Endothelial cell of umbilical vein (primary cell): ENCODE results near the gene HPGD. TPM values are rescaled to one million over a fixed set of nuclear protein-coding genes. Genes with fewer than 3 reads are reported as not detected.

ENCODE experiments used
- BruUV-seq: library from RNA; stranded (reverse); fragments of 400-500 nt; replicated peaks from 2 replicates; lab custom pipeline; 2021; lab: Mats Ljungman, UMichigan
- CTCF ChIA-PET: fragments of 300-600, 350-600 bp; sonication (Branson Sonifier 250); formaldehyde crosslinking; loops from one replicate; lab custom pipeline; 2021; ENCODE audit warnings: antibody characterized with exemption, inconsistent platforms; lab: Charles Lee
- POLR2A ChIA-PET: fragments of 300-600, 350-600 bp; sonication (Branson Sonifier 250); formaldehyde crosslinking; loops from one replicate; lab custom pipeline; 2021; ENCODE audit warnings: antibody characterized with exemption, inconsistent platforms; lab: Charles Lee
- DNase-seq: peaks from one replicate; pipeline ENCODE4 v3.0.0-alpha.2; 2011; ENCODE audit warnings: low read depth, low spot score
- FAIRE-seq: peaks from 2 replicates; lab custom pipeline; 2011; peaks lifted over from hg19 to GRCh38; lab: Jason Lieb, UNC
- H2AFZ ChIP-seq: 2 replicates; pipeline ENCODE4 v1.6.0; 2012; ENCODE audit warnings: low read depth, low read length, control low read depth, inconsistent platforms
- H3K27ac ChIP-seq: 2 replicates; pipeline ENCODE4 v1.5.1; 2011; ENCODE audit warnings: low read depth, mild to moderate bottlenecking, control low read depth, low read length, moderate library complexity; ENCODE audit not compliant: insufficient read depth
- H3K27me3 ChIP-seq, 2 experiments: 2 replicates each; pipeline versions ENCODE4 v1.6.0 to v1.6.1; 2011; ENCODE audit warnings: low read length in 2 of 2, mixed read lengths in 1 of 2; ENCODE audit not compliant: control insufficient read depth in 2 of 2, insufficient read depth in 2 of 2
- H3K36me3 ChIP-seq, 2 experiments: 2 replicates in 1 of 2; 3 replicates in 1 of 2; pipeline ENCODE4 v1.5.1; 2011; ENCODE audit warnings: low read length in 2 of 2, mild to moderate bottlenecking in 1 of 2, moderate library complexity in 1 of 2; ENCODE audit not compliant: control insufficient read depth in 2 of 2, insufficient read depth in 2 of 2; ENCODE audit errors: extremely low read depth in 1 of 2
- H3K4me1 ChIP-seq: 3 replicates; pipeline ENCODE4 v1.5.1; 2011; ENCODE audit warnings: mild to moderate bottlenecking, low read length; ENCODE audit not compliant: control insufficient read depth, insufficient read depth; ENCODE audit errors: extremely low read depth
- H3K4me2 ChIP-seq: 2 replicates; pipeline ENCODE4 v1.6.1; 2011; ENCODE audit warnings: low read length, control low read depth, mixed read lengths; ENCODE audit not compliant: insufficient read depth
- H3K4me3 ChIP-seq, 3 experiments: fragments of 200-600 bp in 1 of 3; sonication (generic), shearing (Covaris generic) in 1 of 3; replicated peaks in 1 of 3; 2 replicates each; pipeline ENCODE4 v1.5.1; 2011 to 2016; ENCODE audit warnings: control low read depth in 3 of 3, low read length in 3 of 3, mild to moderate bottlenecking in 2 of 3, inconsistent platforms in 1 of 3, low read depth in 1 of 3, moderate library complexity in 1 of 3; ENCODE audit not compliant: insufficient read depth in 1 of 3
- H3K79me2 ChIP-seq: 2 replicates; pipeline ENCODE4 v1.6.0; 2012; ENCODE audit warnings: low read length, inconsistent platforms; ENCODE audit not compliant: control insufficient read depth, insufficient read depth
- H3K9ac ChIP-seq: replicated peaks from 2 replicates; pipeline ENCODE3; 2011; ENCODE audit warnings: low read length, control low read depth; ENCODE audit not compliant: insufficient read depth; ENCODE audit errors: extremely low read depth
- H3K9me1 ChIP-seq: replicated peaks from 3 replicates; pipeline ENCODE4 v1.6.0; 2011; ENCODE audit warnings: mild to moderate bottlenecking, low read length; ENCODE audit not compliant: control insufficient read depth, insufficient read depth; ENCODE audit errors: extremely low read depth
- H3K9me3 ChIP-seq: replicated peaks from 2 replicates; pipeline ENCODE4 v1.5.1; 2012; ENCODE audit warnings: low read length, inconsistent platforms; ENCODE audit not compliant: control insufficient read depth, insufficient read depth
- H4K20me1 ChIP-seq: replicated peaks from 2 replicates; pipeline ENCODE3; 2011; ENCODE audit warnings: mild to moderate bottlenecking, low read length; ENCODE audit not compliant: control insufficient read depth, insufficient read depth; ENCODE audit errors: extremely low read depth
- EZH2 ChIP-seq: IDR thresholded peaks from 2 replicates; pipeline ENCODE4 v1.6.1; 2012; ENCODE audit warnings: borderline replicate concordance, low read depth, mild to moderate bottlenecking, moderate library complexity, low read length, inconsistent platforms; ENCODE audit not compliant: severe bottlenecking
- FOS ChIP-seq: IDR thresholded peaks from 2 replicates; pipeline ENCODE4 v1.6.1; 2011; ENCODE audit warnings: mild to moderate bottlenecking, low read length, moderate library complexity, borderline replicate concordance; ENCODE audit not compliant: insufficient read depth
- GATA2 ChIP-seq: IDR thresholded peaks from 2 replicates; pipeline ENCODE4 v1.7.0; 2011; ENCODE audit warnings: low read depth, mild to moderate bottlenecking, moderate library complexity, mixed read lengths, low read length; ENCODE audit not compliant: insufficient read length, insufficient read depth
- JUN ChIP-seq: IDR thresholded peaks from 2 replicates; pipeline ENCODE4 v1.6.1; 2011; ENCODE audit warnings: borderline replicate concordance, low read depth; ENCODE audit not compliant: insufficient read length, insufficient read depth
- MYC ChIP-seq: IDR thresholded peaks from one replicate; pipeline ENCODE4 v1.6.1; 2011; ENCODE audit warnings: mild to moderate bottlenecking, low read depth, low read length
- POLR2A ChIP-seq: IDR thresholded peaks from 2 replicates; pipeline ENCODE4 v1.6.1; 2012; ENCODE audit warnings: low read depth, mild to moderate bottlenecking, control low read depth, low read length
- POLR2AphosphoS5 ChIP-seq: IDR thresholded peaks from 2 replicates; pipeline ENCODE4 v1.6.1; 2012; ENCODE audit warnings: low read depth, mild to moderate bottlenecking, control low read depth, low read length, moderate library complexity; ENCODE audit not compliant: insufficient read depth
- dilution Hi-C: fragments of 300-500 bp; cut with MboI; formaldehyde crosslinking; loops from one replicate; pipeline ENCODE4 v1.15.0; 2019; ENCODE audit warnings: low sequenced_read_pairs; ENCODE audit not compliant: extremely low pct_ligation_motif_present
- intact Hi-C: fragments of 100-400 bp; cut with micrococcal nuclease; formaldehyde crosslinking; loops from one replicate; pipeline ENCODE4 v1.10.0; 2022
- polyA plus RNA-seq, 4 experiments: library from polyadenylated mRNA; depleted of rRNA in 3 of 4; stranded (reverse) in 3 of 4; unstranded in 1 of 4; fragments of >200 nt; gene quantifications; 2 replicates each; pipeline versions ENCODE4 v1.2.1 to v1.2.3, GENCODE V29; 2011 to 2012; ENCODE audit warnings: missing spikeins in 1 of 4
- total RNA-seq: library from RNA; stranded (reverse); gene quantifications from 2 replicates; pipeline ENCODE4 v1.2.3, GENCODE V29; 2021
- TF ChIP-seq, protein P1 (sequence below): IDR thresholded peaks from 2 replicates; pipeline ENCODE4 v1.6.1; 2011; ENCODE audit not compliant: insufficient read depth, insufficient read length
- TF ChIP-seq, protein P2 (sequence below), 2 donors: IDR thresholded peaks; 1 replicate in 1 of 2; 2 replicates in 1 of 2; pipeline ENCODE4 v1.5.1; 2011; ENCODE audit warnings: low read length in 2 of 2, mild to moderate bottlenecking in 2 of 2, moderate library complexity in 2 of 2, control low read depth in 1 of 2, inconsistent platforms in 1 of 2, low read depth in 1 of 2; ENCODE audit not compliant: insufficient read depth in 1 of 2; ENCODE audit errors: extremely low read depth in 1 of 2

Gene HPGD
- total and polyA plus RNA-seq, 2 donors (not counting 3 experiments of a cell fraction or from before 2014, with no cell fraction given), result not detected

DNA sequence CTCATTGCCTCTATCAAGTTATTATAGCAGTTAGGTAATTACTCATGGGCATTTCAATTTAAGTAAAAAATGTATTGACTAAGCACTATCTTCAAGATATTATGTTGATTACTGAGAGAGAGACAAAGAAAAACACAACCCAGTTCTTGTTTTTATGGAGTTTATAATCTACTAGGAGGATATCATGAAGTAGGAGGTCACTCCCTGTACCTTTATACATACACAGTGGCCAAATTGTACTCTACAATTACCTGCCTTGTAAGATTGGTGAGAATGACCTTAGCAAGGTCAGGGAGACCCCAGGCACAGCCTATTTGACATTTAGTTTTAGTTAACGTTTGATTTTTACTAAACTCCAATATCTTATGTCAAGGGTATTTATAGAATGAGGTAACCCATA lies 5.5 kb downstream of the HPGD start:
- H3K9me1 ChIP-seq, result no peaks in the 10 kb centered on the region

More for the DNA sequence above, 5.5 kb downstream of the HPGD start:
- H3K27ac ChIP-seq, result no peak overlapping the region
- no TSS peak for BruUV-seq
- H4K20me1 ChIP-seq, result no peaks in the 10 kb centered on the region
- DNase-seq (no peak), FAIRE-seq (no peak)
- H3K79me2 ChIP-seq, result no peaks in the 10 kb centered on the region
- CTCF ChIA-PET, result no interaction called here
- H3K9ac ChIP-seq, result no peak overlapping the region
- H3K36me3 ChIP-seq, result no peaks in the 10 kb centered on the region
- no peak overlapping the region for H3K4me2 ChIP-seq
- H3K27me3 ChIP-seq, result no peaks in the 10 kb centered on the region
- H3K4me1 ChIP-seq, result no peaks in the 10 kb centered on the region
- no peaks in the 10 kb centered on the region for H3K9me3 ChIP-seq
- no peak overlapping the region for H3K4me3 ChIP-seq
- dilution Hi-C loops (no loop called here), intact Hi-C loops (no loop called here)
- TF ChIP-seq, protein P1, sequence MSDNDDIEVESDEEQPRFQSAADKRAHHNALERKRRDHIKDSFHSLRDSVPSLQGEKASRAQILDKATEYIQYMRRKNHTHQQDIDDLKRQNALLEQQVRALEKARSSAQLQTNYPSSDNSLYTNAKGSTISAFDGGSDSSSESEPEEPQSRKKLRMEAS, result no peak
- TF ChIP-seq MYC (no peak), GATA2 (no peak), POLR2AphosphoS5 (no peak), JUN (no peak), FOS (no peak), EZH2 (no peak), POLR2A (no peak)
- TF ChIP-seq, protein P2, sequence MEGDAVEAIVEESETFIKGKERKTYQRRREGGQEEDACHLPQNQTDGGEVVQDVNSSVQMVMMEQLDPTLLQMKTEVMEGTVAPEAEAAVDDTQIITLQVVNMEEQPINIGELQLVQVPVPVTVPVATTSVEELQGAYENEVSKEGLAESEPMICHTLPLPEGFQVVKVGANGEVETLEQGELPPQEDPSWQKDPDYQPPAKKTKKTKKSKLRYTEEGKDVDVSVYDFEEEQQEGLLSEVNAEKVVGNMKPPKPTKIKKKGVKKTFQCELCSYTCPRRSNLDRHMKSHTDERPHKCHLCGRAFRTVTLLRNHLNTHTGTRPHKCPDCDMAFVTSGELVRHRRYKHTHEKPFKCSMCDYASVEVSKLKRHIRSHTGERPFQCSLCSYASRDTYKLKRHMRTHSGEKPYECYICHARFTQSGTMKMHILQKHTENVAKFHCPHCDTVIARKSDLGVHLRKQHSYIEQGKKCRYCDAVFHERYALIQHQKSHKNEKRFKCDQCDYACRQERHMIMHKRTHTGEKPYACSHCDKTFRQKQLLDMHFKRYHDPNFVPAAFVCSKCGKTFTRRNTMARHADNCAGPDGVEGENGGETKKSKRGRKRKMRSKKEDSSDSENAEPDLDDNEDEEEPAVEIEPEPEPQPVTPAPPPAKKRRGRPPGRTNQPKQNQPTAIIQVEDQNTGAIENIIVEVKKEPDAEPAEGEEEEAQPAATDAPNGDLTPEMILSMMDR (IDR thresholded peaks at IDR 0.05; ENCODE audit: extremely low read depth in 1 of 2, insufficient read depth in 1 of 2, low read depth in 1 of 2, low read length in 2 of 2), result no peak
- POLR2A ChIA-PET, result no interaction called here
- H2AFZ ChIP-seq, result no peak overlapping the region
